Measurements from ENCODE around the gene PLA2R1.

GRCh38 chr2:159941729-159942128 is 120.7 kb downstream of the PLA2R1 start:
- TF ChIP-seq CTCF (IDR thresholded peaks at IDR 0.05 in 8 of 11, conservative IDR thresholded peaks at IDR 0.05 in 3 of 11) = no peak
- TF ChIP-seq POLR2A (IDR thresholded peaks at IDR 0.05) = no peak
